GM21526 (cell line): ENCODE measurements around the gene TMPRSS3.

Experiments used
- ATAC-seq: cut with Tn5 transposase; IDR thresholded peaks from one replicate; pipeline ENCODE4 v1.9.1; 2021; ENCODE audit warnings: moderate library complexity; ENCODE audit not compliant: unreplicated experiment, low FRiP score

The TMPRSS3 gene

DNA sequence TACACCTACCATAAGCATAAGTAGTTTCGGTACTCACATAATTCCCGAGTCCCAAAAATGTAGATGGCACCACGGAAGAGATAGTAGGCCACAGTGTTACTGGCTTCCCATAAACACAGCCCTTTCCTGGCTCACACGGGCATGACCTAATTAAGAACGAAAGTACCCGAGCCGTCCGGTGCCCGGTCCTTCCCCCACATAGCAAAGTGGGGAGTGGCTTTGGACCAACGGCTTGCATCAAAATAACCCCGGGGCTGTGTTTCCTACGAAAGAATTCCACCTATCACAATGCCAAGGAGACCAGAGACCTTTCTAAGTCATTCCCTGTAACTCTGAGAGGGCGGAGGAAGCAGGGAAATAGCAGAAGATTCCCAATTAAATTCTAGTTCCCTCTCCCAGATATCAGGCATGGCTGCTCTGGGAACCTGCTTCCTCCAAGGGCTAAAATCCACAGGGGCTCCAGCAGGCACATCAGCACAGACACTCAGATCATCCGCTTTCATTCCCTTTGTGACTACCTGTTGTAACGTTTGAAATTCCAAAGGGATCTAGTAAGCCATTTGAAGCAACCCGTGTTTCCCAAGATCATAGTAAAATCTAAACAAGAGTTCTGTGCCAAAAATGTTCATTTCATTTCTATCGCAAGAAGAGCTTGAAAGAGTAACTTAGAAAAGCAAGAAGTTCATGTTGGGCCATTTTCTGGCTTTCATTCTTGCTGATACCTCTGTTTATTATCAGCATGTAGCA is at the start of gene TMPRSS3:
Gene TMPRSS3, minus strand, starts transcription at position 148 of the 747 bp plus-strand sequence. CDS start 635 bp downstream, outside the sequence.
- no peak for ATAC-seq

DNA sequence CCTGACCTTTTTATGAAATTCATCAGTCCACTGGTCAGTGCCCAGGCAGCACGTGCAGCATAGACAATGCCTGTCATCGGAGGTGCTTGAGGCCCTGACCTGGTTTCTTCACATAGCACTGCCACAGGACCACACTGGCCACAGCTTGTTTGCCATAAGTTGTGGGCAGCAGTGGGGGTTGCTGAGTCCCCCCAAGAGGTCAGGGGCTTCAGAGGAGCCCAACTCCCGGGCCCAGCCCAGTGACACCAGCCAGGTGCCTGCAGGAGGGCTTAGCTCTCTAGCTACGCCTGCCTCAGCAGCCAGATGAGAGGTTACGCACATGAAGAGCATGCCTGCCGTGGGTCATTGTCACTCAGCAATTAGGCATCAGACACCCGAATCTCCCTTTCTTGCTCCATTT is 49.5 kb upstream of the TMPRSS3 start:
- no peak for ATAC-seq

DNA sequence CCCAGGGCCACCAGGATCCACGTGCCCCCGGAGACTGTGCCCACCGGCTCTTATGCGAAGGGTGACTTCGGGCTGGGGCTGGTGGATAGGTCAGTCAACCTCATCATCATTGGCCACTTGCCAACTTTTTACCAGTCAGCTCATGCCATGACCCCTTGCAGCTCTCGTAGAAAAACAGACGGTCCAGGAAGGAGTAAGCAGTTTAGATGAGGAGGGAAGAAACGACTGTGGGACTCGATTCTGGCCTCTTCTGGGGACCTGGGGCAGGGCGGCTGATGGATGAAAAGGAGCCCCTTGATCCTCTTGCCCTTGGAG is 48.9 kb upstream of the TMPRSS3 start:
- no peak for ATAC-seq

DNA sequence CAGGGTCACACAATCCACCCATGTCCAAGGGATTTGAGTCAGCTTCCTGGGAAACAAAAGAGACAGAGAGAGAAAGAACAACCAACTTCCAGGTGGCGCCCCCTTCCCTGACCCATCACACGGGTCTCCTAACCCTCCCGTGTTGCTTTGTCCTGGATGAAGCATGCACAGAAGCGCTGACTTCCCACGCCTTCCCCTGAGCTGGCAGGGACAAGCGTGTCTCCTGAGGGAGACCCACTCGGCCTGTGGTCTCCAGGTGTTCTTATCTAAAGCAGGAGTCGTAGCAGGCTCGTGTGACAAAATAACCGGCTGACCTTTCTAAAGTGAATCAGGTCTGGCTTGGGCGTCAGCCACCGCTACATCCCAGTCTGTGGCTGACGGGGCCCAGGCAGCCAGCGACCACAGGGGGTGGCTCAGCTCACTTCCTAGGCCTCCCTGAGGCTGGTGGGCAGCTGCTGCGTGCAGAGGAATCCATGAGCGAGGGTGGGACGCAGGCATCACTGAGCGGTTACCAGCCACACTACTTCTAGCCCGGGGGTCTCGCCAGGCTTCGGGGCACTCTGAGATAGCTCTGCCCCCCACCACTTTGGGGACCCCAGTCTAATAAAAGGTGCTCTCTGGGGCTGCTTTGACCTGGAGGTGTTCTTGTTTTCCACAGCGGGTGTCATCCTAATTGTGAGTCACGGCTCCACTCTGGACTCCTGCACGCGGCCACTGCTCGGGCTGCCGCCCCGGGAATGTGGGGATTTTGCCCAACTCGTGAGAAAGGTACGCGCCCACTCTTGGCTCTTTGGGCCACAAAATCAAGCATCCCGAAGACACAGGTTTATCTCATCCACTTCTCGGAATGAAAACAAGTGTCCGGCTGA is 48.3 kb upstream of the TMPRSS3 start:
- ATAC-seq = no peak

DNA sequence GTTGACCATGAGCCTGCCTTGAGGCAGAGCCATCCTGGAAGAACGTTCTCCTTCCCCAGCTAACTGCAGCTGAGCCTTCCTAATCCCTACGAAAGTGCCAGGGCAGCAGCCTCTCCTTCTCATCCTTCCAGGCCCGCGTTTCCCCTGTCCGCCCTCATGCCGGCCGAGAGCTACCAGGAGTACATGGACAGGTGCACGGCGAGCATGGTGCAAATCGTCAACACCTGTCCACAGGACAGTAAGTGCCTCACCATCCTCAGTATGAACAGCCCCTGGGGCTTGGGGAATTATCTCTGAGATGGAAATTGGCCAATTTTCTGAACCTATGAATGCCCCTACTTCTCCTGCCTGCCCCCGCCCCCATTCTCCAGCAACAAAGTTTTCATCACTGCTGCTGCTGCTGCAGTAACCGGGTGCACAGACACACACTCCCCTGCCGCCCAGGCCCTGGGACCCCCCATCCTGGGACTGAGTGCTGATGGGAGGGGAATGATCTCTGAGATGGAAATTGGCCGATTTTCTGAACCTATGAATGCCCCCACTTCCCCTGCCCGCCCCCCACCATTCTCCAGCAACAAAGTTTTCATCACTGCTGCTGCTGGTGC is 47.4 kb upstream of the TMPRSS3 start:
- no peak for ATAC-seq

DNA sequence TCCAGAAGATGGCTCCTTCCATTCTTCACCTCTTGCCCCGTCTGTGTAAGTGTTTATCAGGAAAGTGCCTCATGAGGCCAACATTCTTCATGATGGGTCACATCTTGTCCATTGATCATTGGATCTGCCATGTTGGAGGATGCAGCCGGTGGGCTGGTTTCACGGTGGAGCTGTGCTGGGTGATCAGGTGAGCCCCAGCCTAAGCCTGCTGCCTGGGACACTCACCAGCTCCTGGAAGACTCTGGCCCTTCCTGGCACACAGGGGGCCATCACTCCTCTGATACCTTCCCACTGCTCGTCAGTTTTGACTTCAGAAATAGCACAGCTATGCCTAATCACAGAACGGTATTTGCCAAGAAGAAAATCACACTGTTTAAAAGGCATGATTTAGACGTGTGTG is 46.1 kb upstream of the TMPRSS3 start:
- no peak for ATAC-seq

DNA sequence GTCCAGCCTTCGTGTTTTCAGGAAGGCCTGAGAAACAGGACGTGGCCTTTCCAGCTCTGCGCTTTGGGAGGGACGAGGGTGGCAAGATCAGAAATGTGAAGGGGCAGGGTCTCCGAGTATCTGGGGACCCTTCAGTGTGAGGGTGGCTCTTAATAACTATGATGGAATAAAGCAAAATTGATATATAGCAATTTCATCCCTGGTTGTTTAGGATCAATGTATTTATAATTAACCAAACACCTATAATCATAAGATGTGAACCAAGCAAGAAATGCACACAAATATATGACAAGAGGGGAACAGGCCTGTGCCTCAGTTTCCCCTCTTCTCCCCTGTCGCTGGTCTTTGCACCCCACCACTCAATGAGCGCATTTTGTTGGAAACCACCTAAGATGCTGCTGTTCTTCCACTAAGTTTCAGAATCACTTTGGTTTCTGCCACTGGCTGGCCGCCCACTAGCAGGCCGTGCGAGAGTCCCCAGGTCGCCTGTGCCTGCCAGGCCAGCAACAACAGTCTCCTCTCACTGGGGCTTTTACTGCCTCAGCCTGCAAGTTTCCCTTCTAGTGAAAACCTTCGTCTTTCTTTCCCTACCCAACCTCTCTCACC is 44.4 kb upstream of the TMPRSS3 start:
- ATAC-seq = no peak

DNA sequence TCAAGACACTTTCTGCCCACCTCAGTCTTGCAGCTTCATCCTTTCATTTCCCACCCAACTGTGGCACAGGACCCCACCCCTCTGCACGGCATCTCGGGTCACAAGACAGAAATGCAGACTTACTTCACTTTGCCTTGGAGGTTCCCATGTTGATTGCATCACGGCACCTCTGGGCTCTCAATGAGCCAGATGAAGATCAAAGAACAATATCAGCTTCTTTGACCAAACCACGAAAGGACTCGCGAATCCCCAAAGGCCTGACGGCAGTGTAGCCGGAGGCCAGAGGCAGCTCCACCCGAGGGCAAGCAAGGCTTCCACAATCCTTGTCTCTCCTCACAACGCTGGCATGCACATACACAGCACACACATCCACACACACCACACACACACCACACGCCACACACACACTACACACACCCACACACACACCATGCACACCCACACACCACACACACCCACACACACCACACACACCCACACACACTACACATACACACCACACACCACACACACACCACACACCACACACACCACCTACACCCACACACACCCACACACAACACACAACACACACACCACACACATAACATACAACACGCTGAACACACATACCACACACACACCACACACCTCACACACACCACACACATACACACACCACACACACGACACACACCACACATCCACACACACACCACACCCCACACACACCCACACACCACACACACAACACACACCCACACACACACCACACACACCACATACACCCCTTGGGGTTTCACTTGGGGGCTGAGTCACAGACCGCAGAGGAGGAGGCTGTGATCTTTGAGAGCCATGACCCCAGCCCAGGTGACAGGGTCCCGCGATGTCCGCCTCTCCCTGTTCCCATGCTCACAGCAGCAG is 43.7 kb upstream of the TMPRSS3 start:
- ATAC-seq = no peak

DNA sequence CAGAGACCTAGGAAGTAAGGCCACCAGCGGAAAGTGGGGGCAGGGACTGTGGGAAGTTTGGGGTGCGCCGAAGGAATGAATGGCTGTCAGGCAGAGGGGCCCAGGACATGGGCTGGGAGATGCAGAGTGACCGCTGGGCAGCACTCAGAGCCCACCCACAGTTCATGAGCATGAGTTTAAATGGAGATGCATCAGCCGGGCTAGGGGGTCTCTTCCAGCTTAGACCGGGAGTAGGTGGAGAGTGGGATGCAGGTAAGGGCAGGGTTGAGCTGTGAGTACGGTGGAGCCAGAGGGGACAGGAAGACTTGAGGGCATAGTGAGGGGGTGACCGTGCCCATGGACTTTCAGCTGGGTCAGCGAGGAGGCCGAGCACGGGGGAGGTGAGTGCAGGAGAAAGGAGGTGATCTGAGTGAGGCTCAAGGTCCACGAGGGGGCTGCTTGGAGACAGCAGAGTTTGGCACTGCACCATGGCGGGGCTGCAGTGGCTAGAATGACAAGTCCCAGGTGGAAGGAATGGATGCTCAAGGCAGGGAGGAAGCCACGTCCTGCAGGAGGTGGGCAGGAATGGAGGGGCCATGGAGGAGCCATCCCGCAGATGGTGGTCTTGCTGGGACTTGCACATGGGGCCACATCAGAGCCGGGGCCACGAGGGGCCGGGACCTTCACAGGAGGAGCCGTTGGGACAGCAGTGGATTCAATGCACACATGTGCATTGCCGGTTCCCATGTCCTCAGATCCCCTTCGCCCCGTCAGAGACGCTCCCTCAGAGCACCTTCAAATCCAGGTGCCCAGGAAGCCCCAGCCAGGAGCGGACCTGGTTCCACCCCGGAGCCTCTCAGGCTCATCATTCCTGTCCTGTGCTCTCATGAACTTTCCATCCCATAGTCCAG is 42.7 kb upstream of the TMPRSS3 start:
- ATAC-seq = no peak

DNA sequence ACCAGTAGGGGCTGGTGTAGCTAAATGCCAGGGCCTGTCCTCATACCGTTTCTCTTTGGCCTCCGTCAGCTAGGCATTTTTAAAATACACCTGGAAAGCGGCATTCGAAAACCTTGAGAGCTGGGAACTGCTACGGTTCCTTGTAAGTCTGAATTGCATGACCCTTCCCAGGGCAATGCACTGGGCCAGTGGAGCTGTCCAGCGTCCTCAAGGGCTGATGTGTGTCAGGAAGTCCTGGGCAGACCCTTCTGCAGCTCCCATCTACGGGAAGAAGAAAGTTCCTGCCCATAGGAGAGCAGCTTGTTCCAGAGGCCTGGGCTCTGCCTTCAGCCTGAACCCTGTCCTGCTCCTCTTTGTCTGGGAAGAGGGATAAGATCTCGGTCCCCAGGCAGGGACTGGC is 41.9 kb upstream of the TMPRSS3 start:
- no peak for ATAC-seq

DNA sequence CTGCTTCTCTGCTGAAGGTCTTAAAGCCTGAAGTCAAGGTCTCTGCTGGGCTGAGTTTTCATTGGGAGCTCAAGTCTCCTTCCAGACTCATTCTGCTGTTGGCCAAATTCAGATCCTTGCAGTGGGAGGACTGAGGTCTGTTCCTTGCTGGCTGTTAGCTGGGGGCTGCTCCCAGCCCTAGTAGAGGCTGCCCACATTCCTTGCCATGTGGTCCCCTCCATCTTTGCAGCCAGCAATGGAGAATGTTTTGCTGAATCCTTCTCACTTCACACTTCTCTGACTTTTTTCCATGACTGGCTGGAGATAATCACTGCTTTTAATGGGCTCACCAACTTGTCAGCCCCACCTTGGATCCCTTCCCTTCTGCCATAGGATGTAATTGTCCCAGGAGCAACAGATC is 41.1 kb upstream of the TMPRSS3 start:
- ATAC-seq = no peak

DNA sequence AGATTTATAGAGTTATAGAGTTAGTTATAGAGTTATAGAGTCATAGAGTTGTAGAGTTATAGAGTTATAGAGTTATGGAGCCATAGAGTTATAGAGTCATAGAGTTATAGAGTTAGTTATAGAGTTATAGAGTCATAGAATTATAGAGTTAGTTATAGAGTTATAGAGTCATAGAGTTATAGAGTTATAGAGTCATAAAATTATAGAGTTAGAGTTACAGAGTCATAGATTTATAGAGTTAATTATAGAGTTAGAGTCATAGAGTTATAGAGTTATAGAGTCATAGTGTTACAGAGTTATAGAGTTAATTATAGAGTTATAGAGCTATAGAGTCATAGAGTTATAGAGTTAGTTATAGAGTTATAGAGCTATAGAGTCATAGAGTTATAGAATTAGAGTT is 40.0 kb upstream of the TMPRSS3 start:
- ATAC-seq = no peak

DNA sequence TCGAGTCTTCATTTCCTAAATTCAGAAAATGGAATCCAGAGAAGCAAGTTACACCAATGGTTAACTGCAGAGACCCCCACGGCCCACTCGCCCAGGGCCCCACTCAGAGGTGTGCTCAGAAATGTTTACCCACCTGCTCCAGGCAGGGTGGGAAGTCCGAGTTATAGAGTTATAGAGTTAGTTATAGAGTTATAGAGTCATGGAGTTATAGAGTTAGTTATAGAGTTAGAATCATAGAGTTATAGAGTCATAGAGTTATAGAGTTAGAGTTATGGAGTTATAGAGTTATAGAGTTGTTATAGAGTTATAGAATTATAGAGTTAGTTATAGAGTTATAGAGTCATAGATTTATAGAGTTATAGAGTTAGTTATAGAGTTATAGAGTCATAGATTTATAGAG is 39.5 kb upstream of the TMPRSS3 start:
- ATAC-seq = no peak

DNA sequence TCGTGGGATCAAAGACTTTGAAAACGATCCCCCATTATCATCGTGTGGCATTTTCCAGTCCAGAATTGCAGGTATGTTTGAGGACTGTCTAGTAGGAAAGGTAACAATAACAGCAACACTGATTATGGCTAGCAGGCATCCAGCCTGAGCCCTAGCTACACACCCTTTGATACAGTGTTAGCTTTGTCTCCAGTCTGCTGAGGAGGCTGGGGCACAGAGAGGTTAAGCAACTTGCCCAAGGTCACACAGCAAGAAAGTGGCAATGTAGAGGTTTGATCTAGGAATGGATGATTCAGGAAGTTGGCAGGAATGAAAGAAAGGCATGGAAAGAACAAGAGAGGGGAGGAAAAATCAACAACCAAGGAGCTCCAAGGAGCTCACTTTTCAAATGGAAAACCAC is 39.0 kb upstream of the TMPRSS3 start:
- no peak for ATAC-seq

DNA sequence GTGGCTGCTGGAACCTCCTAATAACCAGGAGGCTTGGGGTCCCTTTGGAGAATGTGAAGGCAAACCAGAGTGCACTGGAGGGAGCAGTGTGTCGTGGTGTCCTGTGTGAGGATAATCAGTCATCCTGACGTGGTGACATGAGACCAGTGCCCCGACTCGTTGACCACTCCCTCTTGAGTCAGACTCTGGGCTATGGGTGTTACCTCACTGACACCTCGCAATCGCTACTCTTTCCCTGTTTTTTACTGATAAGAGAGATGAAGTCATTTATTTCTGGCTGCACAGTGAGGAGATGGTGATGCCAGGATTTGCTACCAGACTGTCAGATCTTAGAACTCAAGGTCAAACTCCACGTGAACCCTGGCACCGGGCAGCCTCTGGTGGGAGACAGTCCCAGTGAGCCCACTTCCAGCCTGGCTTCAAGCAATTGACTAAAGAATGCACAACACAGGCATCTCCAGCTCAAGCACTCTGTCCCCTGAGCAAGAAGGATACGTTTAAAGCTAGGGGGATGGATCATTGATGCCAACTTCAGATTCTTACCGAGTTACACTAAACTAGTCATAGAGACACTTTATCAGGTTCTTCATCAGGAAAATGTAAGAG is 38.2 kb upstream of the TMPRSS3 start:
- ATAC-seq = no peak

DNA sequence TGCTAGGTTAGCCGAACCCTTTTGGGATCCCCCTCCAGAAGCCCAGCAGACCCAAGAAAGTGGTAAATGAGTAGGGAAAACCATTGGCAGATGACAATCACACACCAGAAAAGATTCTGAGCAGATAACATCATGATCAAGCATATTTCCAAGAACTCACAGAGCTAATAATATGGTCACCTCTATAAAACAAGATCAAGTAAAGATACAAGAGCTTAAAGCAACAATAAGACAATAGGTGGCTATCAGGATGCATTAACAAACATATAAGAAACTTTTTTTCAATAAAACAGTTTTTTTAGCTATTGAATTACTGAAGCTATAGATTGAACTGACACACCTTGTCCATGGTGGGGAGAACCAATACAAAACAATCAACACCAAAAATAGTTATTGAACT is 36.8 kb upstream of the TMPRSS3 start:
- ATAC-seq = no peak

DNA sequence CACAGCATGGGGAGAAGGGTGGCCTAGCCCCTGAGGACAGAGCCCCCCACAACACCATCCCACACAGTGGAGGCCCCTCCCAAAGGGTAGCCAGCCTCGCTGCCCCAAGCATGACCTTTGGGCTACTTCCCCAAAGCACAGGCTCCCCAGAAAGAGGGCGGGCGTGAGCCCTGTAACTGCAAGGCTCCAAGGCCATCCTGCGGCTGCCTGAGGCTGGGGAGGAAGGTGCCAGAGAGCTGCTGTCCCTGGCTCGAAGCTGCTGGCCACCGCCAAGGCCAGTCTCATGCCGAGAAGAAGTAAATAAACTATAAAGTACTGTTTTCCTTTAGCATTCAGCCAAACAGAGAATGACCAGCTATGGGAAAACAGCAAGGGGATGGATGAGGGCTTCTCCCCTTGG is 35.3 kb upstream of the TMPRSS3 start:
- ATAC-seq = no peak

DNA sequence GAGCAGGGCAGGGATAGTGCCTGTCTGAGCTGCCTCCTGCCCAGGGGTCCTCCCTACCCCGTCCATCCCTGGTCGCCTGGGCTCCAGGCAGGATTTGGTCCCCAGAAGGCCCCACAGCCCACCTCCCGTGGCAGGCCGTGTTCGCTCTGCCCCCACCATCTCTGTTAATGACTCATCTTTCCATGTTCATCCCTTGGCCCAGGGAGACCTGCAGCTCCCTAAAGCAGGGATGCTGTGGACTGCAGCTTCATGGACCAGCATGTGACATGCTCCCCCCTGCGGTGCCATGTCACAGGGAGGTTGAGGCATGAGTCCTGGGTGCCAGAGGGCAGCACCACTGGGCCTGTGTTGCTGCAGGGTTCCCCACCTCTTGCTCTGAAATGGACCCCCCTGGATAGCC is 34.7 kb upstream of the TMPRSS3 start:
- no peak for ATAC-seq

DNA sequence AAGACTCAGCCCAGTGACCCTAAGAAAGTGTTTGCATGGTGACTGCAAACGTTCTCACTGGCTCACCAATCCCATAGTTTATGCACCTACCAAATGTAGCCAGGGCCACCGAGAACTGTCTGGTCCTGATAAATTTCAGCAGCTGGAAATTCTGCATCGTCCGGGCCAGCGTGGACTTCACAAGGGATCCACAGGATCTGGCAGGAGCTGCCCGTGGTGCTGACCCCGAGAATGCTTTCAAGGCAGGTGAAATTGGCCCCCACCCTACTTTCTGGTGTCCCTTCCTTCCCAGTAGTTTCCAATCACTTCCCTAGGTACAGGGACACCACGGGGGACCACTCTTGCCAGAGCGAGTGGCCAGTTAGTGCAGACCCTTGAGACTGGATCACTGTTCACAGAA is 34.0 kb upstream of the TMPRSS3 start:
- ATAC-seq = no peak
